Activated CD4-positive, alpha-beta memory T cell treated with anti-CD3 and anti-CD28 coated beads, Interleukin-2, amount 10 ng/mL, durations not matched to agents 7 days and 5 days (primary cell): ENCODE results near the gene ZBTB25. TPM values are rescaled to one million over a fixed set of nuclear protein-coding genes. Genes with fewer than 3 reads are reported as not detected.
A peak's percentile ranks its signal among the peaks of the same experiment; 100 is the strongest.

Experiments
- CTCF ChIA-PET: fragments of 350-600 bp; sonication (Branson Sonifier 250); formaldehyde crosslinking; loops from one replicate; lab custom pipeline; 2021; ENCODE audit warnings: antibody characterized with exemption, inconsistent platforms; lab: Charles Lee
- POLR2A ChIA-PET: fragments of 350-600 bp; sonication (Branson Sonifier 250); formaldehyde crosslinking; loops from one replicate; lab custom pipeline; 2021; ENCODE audit warnings: antibody characterized with exemption; lab: Charles Lee
- DNase-seq: peaks from one replicate; pipeline ENCODE4 v3.0.0-alpha.2; 2020
- H3K27ac Mint-ChIP-seq: one replicate; pipeline ENCODE4 v1.8.0; 2021; ENCODE audit warnings: mild to moderate bottlenecking, mixed read lengths
- H3K27me3 Mint-ChIP-seq: one replicate; pipeline ENCODE4 v1.8.0; 2021; ENCODE audit warnings: mixed read lengths
- H3K36me3 Mint-ChIP-seq: one replicate; pipeline ENCODE4 v1.8.0; 2021; ENCODE audit warnings: low read depth, mixed read lengths
- H3K4me1 Mint-ChIP-seq: one replicate; pipeline ENCODE4 v1.8.0; 2021; ENCODE audit warnings: mixed read lengths
- H3K4me3 Mint-ChIP-seq: one replicate; pipeline ENCODE4 v1.8.0; 2021; ENCODE audit warnings: mild to moderate bottlenecking, mixed read lengths
- H3K9me3 Mint-ChIP-seq: one replicate; pipeline ENCODE4 v1.8.0; 2021; ENCODE audit warnings: mixed read lengths
- total RNA-seq, 2 experiments: library from RNA; stranded (reverse); gene quantifications; one replicate each; pipeline ENCODE4 v1.2.3, GENCODE V29; 2021

ZBTB25 gene
- total RNA-seq, 2 experiments from 2014 or later = 38.8 to 40.5 TPM

DNA sequence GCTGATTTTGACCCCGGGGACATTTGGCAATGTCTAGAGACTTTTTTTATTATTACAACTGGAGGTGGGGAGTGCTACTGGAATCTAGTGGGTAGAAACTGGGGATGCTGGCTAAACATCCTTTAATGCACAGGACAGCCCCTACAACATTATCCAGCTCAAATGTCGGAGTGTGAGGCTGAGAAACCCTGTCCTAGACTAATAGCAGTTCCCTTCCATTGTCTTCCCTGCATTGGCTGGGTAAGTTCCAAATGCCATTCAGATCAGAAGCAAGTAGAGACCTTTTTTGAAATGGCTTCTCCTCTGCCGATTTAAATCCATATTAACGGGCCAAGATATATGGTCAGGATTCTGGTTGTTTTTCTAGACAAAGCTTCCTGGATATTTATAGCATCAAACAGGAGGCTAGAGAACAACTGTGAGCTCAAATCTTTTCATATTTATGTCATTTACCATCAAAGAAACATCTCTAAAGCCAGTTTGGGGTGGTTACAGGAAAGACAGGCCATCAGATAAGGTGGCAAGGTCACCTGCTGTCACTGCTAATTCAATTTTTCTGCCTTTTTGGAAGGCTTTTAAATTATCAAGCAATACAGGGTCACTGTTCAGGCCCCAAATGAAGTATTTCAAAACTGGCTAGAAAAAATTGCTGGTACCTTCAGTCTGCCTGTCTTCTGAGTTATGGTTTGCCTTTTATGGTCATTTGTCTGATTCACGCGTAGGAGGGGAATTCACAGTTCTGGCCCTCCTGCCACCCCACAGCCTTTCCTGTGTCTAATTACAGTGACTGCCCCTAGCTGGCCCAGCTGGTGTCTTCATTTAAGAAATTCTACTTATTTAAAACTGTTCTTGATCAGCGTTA, 58.4 kb downstream of the ZBTB25 start:
- CTCF ChIA-PET = interaction anchor here (1.0 to 3.1 kb wide), 3 partner anchors 15 to 101 kb away, joined by 3 to 16 read pairs (median 4); no protein-coding TSS in a partner anchor
- peak; percentile 64 for DNase-seq
- POLR2A ChIA-PET = interaction anchor here (0.7 to 2.2 kb wide), 11 partner anchors 8 to 60 kb away, joined by 3 to 10 read pairs (median 3); partner anchors contain the start of genes MTHFD1, ZBTB1 and ZBTB25
- Mint-ChIP-seq H3K27me3 (no peaks in the 10 kb centered on the region), H3K4me1 (peaks cover 35% of the 10 kb centered on the region), H3K9me3 (no peaks in the 10 kb centered on the region), H3K27ac (peak overlapping the region; percentile 74), H3K4me3 (no peak overlapping the region), H3K36me3 (peaks cover 64% of the 10 kb centered on the region)

DNA sequence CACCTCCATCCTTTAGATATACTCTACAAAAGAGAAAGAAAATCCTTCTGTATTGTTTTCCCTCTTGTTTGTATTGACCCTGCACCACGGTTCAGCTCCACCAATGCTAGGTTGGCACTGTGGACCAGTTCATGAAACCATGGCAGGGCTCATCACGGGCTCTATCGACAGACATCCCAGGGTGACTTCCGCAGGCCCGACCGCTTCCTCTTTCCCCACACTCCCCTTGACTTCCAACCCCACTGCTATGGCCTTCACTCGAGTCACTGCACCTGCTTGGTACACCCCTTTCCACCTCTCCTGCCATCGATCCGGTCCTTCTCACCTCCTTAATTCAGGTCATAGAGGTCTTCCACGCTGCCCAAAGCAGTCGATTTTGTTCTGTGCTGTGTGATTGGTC, 59.5 kb downstream of the ZBTB25 start:
- H3K4me3 Mint-ChIP-seq = no peak overlapping the region
- POLR2A ChIA-PET = interaction anchor here (0.7 to 2.2 kb wide), 4 partner anchors 9 to 60 kb away, joined by 3 to 8 read pairs (median 4); partner anchors contain the start of genes MTHFD1 and ZBTB1
- no peaks in the 10 kb centered on the region for H3K27me3 Mint-ChIP-seq
- H3K36me3 Mint-ChIP-seq = peaks cover 62% of the 10 kb centered on the region
- DNase-seq = no peak
- H3K27ac Mint-ChIP-seq = peak overlapping the region; percentile 74
- H3K4me1 Mint-ChIP-seq = peaks cover 34% of the 10 kb centered on the region
- CTCF ChIA-PET = interaction anchor here (1.8 to 3.1 kb wide), 2 partner anchors 14 kb away, joined by 7 to 16 read pairs; no protein-coding TSS in a partner anchor
- H3K9me3 Mint-ChIP-seq = no peaks in the 10 kb centered on the region

GRCh38 chr14:64442300-64442988, 61.2 kb downstream of the ZBTB25 start:
- Mint-ChIP-seq H3K27me3 (no peaks in the 10 kb centered on the region), H3K36me3 (peaks cover 63% of the 10 kb centered on the region), H3K4me1 (peaks cover 42% of the 10 kb centered on the region), H3K9me3 (no peaks in the 10 kb centered on the region), H3K27ac (no peak overlapping the region), H3K4me3 (no peak overlapping the region)
- ChIA-PET POLR2A (no interaction called here), CTCF (interaction anchor here (1.2 to 1.8 kb wide), 2 partner anchors 12 kb away, joined by 4 to 7 read pairs; no protein-coding TSS in a partner anchor)
- no peak for DNase-seq

GRCh38 chr14:64440494-64440893, 63.1 kb downstream of the ZBTB25 start:
- CTCF ChIA-PET = interaction anchor here (1.2 to 1.3 kb wide), 2 partner anchors 9 to 10 kb away, joined by 6 to 8 read pairs; no protein-coding TSS in a partner anchor
- DNase-seq = no peak
- POLR2A ChIA-PET = interaction anchor here (1.3 to 2.9 kb wide), 3 partner anchors 42 to 102 kb away, joined by 3 to 7 read pairs (median 4); partner anchors contain the start of gene MTHFD1
- H3K27me3 Mint-ChIP-seq = no peaks in the 10 kb centered on the region
- no peak overlapping the region for H3K4me3 Mint-ChIP-seq
- peaks cover 37% of the 10 kb centered on the region for H3K4me1 Mint-ChIP-seq
- H3K9me3 Mint-ChIP-seq = no peaks in the 10 kb centered on the region
- H3K36me3 Mint-ChIP-seq = peaks cover 75% of the 10 kb centered on the region
- no peak overlapping the region for H3K27ac Mint-ChIP-seq

DNA sequence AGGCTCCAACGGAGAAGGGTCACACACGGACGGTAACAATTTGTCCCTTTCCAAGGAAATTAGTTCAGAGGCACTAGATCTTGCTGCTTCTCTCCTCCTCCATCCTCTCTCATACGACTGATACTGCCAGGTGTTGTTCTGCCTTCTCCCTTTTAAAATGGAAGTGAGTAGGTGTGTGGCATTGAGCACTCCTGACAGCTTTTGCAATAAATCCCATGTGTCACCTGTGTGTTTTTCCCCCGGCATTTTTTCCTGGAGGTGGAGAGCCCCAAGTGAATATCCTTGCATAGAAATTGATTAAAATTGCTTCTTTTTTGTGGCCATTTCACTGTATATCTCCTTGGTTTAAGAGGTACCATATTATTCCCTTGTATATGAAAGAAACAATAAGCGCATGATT, 64.5 kb downstream of the ZBTB25 start:
- ChIA-PET POLR2A (interaction anchor here (1.3 to 2.9 kb wide), 2 partner anchors 44 to 51 kb away, joined by 4 to 7 read pairs; partner anchors contain the start of gene MTHFD1), CTCF (interaction anchor here (1.6 kb wide), 1 partner anchor 9 kb away, joined by 7 read pairs; no protein-coding TSS in a partner anchor)

DNA sequence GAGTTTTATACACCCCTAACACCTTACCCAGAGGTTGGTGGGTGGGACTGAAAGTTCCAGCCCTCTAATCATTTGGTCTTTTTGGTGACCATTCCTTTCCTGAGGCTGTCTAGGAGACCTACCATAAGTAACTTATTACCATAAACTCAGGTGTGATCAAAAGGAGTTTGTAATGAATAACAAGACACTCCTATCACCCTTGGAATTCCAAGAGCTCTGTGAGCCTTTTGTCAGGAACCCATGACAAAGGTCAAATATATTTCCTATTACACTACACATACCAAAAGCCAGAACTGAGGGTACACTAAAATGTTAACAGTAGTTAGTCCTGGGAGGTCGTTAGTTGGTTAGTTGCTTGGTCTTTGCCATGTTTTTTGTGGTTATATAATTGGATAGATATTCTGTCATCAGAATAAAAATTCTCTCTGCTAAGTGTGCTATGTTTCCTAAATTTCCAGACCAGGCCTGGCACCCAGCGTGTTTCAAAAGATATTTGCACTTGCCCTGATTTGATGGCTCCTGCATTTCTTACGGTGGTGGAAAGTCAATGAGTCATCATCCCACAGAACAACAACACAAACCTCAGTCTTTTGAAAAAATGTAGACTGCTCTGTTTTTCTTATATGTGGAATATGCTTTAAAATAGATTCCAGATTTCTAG, 65.3 kb downstream of the ZBTB25 start:
- no peaks in the 10 kb centered on the region for H3K27me3 Mint-ChIP-seq
- peaks cover 18% of the 10 kb centered on the region for H3K4me1 Mint-ChIP-seq
- H3K9me3 Mint-ChIP-seq = no peaks in the 10 kb centered on the region
- H3K36me3 Mint-ChIP-seq = peaks cover 68% of the 10 kb centered on the region
- CTCF ChIA-PET = interaction anchor here (1.6 kb wide), 1 partner anchor 8 kb away, joined by 7 read pairs; no protein-coding TSS in a partner anchor
- DNase-seq = no peak
- H3K4me3 Mint-ChIP-seq = no peak overlapping the region
- H3K27ac Mint-ChIP-seq = peak overlapping the region; percentile 60
- POLR2A ChIA-PET = interaction anchor here (2.9 kb wide), 1 partner anchor 51 kb away, joined by 7 read pairs; the partner anchor contains the start of gene MTHFD1

More for the DNA sequence above, 64.5 kb downstream of the ZBTB25 start:
- Mint-ChIP-seq H3K4me1 (peaks cover 24% of the 10 kb centered on the region), H3K9me3 (no peaks in the 10 kb centered on the region), H3K36me3 (peaks cover 71% of the 10 kb centered on the region), H3K27me3 (no peaks in the 10 kb centered on the region), H3K27ac (peak overlapping the region; percentile 60), H3K4me3 (no peak overlapping the region)
- no peak for DNase-seq

DNA sequence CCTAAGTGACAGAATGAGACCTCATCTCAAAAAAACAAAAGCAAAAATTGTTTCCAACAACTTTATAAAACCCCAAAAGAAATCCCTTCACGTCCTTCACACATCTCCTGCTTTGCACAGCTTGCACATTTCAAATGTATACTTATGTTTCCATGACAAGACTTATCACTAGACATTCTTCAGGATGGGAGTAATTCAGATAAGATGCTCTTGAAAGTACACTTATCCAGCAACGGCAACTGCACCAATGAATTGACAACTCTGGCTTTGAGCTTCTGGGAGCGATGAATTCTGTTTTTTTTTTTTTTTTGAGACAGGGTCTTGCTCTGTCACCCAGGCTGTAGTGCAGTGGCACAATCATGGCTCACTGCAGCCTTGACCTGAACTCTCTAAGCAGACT, 69.1 kb downstream of the ZBTB25 start:
- Mint-ChIP-seq H3K4me1 (peaks cover 18% of the 10 kb centered on the region), H3K9me3 (no peaks in the 10 kb centered on the region), H3K36me3 (peaks cover 63% of the 10 kb centered on the region), H3K27ac (no peak overlapping the region), H3K4me3 (no peak overlapping the region), H3K27me3 (no peaks in the 10 kb centered on the region)
- ChIA-PET POLR2A (interaction anchor here (1.7 kb wide), 1 partner anchor 70 kb away, joined by 4 read pairs; the partner anchor contains the start of gene ZBTB1), CTCF (interaction anchor here (0.7 to 2.4 kb wide), 3 partner anchors 12 to 202 kb away, joined by 6 to 11 read pairs (median 7); no protein-coding TSS in a partner anchor)
- DNase-seq = no peak

- ChIA-PET POLR2A (interaction anchor here (2.8 kb wide), 1 partner anchor 36 kb away, joined by 15 read pairs; the partner anchor contains the start of gene MTHFD1), CTCF (interaction anchor here (0.6 to 1.0 kb wide), 4 partner anchors 10 to 80 kb away, joined by 3 to 4 read pairs (median 4); no protein-coding TSS in a partner anchor)
- H3K27ac Mint-ChIP-seq = peak overlapping the region; percentile 18
- DNase-seq = no peak
- H3K4me1 Mint-ChIP-seq = peaks cover 27% of the 10 kb centered on the region
- peaks cover 77% of the 10 kb centered on the region for H3K36me3 Mint-ChIP-seq
- no peak overlapping the region for H3K4me3 Mint-ChIP-seq
- no peaks in the 10 kb centered on the region for H3K9me3 Mint-ChIP-seq
- no peaks in the 10 kb centered on the region for H3K27me3 Mint-ChIP-seq
Observed at GRCh38 chr14:64423987-64424386, 79.7 kb downstream of the ZBTB25 start.

GRCh38 chr14:64422756-64423155, 80.9 kb downstream of the ZBTB25 start:
- ChIA-PET POLR2A (interaction anchor here (0.7 to 2.8 kb wide), 4 partner anchors 22 to 82 kb away, joined by 3 to 15 read pairs (median 4); partner anchors contain the start of genes MTHFD1 and ZBTB1), CTCF (interaction anchor here (0.9 to 2.0 kb wide), 3 partner anchors 9 to 88 kb away, joined by 3 to 4 read pairs (median 4); no protein-coding TSS in a partner anchor)
- H3K27me3 Mint-ChIP-seq = no peaks in the 10 kb centered on the region
- no peak for DNase-seq
- H3K36me3 Mint-ChIP-seq = peaks cover 79% of the 10 kb centered on the region
- no peak overlapping the region for H3K4me3 Mint-ChIP-seq
- no peaks in the 10 kb centered on the region for H3K9me3 Mint-ChIP-seq
- H3K4me1 Mint-ChIP-seq = peaks cover 27% of the 10 kb centered on the region
- peak overlapping the region; percentile 36 for H3K27ac Mint-ChIP-seq

GRCh38 chr14:64422005-64422404, 81.6 kb downstream of the ZBTB25 start:
- ChIA-PET CTCF (interaction anchor here (0.9 to 7.1 kb wide), 5 partner anchors 8 to 470 kb away, joined by 3 to 62 read pairs (median 4); no protein-coding TSS in a partner anchor), POLR2A (interaction anchor here (1.3 to 2.8 kb wide), 2 partner anchors 34 to 82 kb away, joined by 4 to 15 read pairs; partner anchors contain the start of genes MTHFD1 and ZBTB1)
- Mint-ChIP-seq H3K36me3 (peaks cover 79% of the 10 kb centered on the region), H3K4me3 (no peak overlapping the region), H3K9me3 (no peaks in the 10 kb centered on the region), H3K27me3 (no peaks in the 10 kb centered on the region), H3K4me1 (peaks cover 30% of the 10 kb centered on the region), H3K27ac (no peak overlapping the region)
- no peak for DNase-seq

DNA sequence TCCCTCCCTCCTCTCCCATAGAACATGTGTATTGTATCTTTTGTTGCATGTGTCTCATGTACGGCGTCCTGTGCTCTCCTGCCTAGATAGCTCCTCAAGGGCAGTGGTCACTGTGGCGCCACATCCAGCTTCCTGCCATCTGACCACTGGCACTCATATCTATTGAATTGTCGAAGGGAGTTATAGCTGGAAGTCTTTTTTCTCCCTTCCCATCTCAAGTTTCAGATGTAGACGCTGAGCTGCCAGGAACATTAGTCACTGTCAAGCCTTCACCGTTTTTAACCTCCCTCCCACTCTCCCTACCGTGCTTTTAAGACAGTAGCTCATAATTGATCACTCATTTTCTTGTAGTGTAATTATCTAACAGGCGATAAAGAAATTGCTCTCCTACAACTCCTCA, 82.5 kb downstream of the ZBTB25 start:
- Mint-ChIP-seq H3K27me3 (no peaks in the 10 kb centered on the region), H3K4me1 (peaks cover 34% of the 10 kb centered on the region), H3K27ac (no peak overlapping the region), H3K4me3 (no peak overlapping the region), H3K9me3 (no peaks in the 10 kb centered on the region), H3K36me3 (peaks cover 76% of the 10 kb centered on the region)
- ChIA-PET POLR2A (no interaction called here), CTCF (interaction anchor here (0.6 to 7.1 kb wide), 3 partner anchors 8 to 470 kb away, joined by 3 to 62 read pairs (median 3); no protein-coding TSS in a partner anchor)
- DNase-seq = no peak
